HG03457 (cell line): ENCODE data around the gene ZBTB21.
"Not testable (repeated sequence)": the region's sequence is repeated elsewhere in the genome, so short reads cannot be mapped to it uniquely, and the experiment has no call there.

ENCODE experiments used
- ATAC-seq: cut with Tn5 transposase; IDR thresholded peaks from one replicate; pipeline ENCODE4 v1.9.1; 2021; ENCODE audit warnings: moderate number of reproducible peaks; ENCODE audit not compliant: unreplicated experiment

Gene ZBTB21

GRCh38 chr21:41954654-41955499 is 55.3 kb downstream of the ZBTB21 start:
- no peak for ATAC-seq

GRCh38 chr21:41953831-41954653 is 56.1 kb downstream of the ZBTB21 start, which contains the start of gene C2CD2:
Gene C2CD2, minus strand, starts transcription at chr21:41954018. Its CDS starts 370 bp downstream, at chr21:41953648.
- no peak for ATAC-seq

- ATAC-seq, result no peak
These were observed 56.8 kb downstream of the ZBTB21 start for GRCh38 chr21:41953249-41953830.

- no peak for ATAC-seq
These were observed 57.5 kb downstream of the ZBTB21 start for GRCh38 chr21:41952568-41953248.

GRCh38 chr21:41951876-41952567 is 58.1 kb downstream of the ZBTB21 start:
- no peak for ATAC-seq

- no peak for ATAC-seq
These were observed 59.2 kb downstream of the ZBTB21 start for GRCh38 chr21:41950941-41951351.

- ATAC-seq, result not testable (repeated sequence)
These were observed 60.5 kb downstream of the ZBTB21 start for GRCh38 chr21:41949631-41950030.

- ATAC-seq, result no peak
These were observed 61.3 kb downstream of the ZBTB21 start for GRCh38 chr21:41948901-41949300.

GRCh38 chr21:41948078-41948895 is 61.9 kb downstream of the ZBTB21 start:
- no peak for ATAC-seq

GRCh38 chr21:41945982-41946381 is 64.2 kb downstream of the ZBTB21 start:
- no peak for ATAC-seq

- ATAC-seq, result no peak
These were observed 66.3 kb downstream of the ZBTB21 start for GRCh38 chr21:41943851-41944250.

- no peak for ATAC-seq
These were observed 67.7 kb downstream of the ZBTB21 start for GRCh38 chr21:41942457-41942856.

- ATAC-seq, result no peak
These were observed 68.2 kb downstream of the ZBTB21 start for GRCh38 chr21:41941941-41942340.

- no peak for ATAC-seq
These were observed 69.7 kb downstream of the ZBTB21 start for GRCh38 chr21:41940431-41940830.

- ATAC-seq, result no peak
These were observed 70.8 kb downstream of the ZBTB21 start for GRCh38 chr21:41939391-41939790.
